Measurements from ENCODE around the gene PCBP3. TPM values are rescaled to one million over a fixed set of nuclear protein-coding genes. Genes with fewer than 3 reads are reported as not detected.

PCBP3 gene
- total RNA-seq, 1 donor from 2014 or later, result 7.6 TPM

GRCh38 chr21:45923146-45923545, 279.6 kb downstream of the PCBP3 start:
- TF ChIP-seq, protein P1, sequence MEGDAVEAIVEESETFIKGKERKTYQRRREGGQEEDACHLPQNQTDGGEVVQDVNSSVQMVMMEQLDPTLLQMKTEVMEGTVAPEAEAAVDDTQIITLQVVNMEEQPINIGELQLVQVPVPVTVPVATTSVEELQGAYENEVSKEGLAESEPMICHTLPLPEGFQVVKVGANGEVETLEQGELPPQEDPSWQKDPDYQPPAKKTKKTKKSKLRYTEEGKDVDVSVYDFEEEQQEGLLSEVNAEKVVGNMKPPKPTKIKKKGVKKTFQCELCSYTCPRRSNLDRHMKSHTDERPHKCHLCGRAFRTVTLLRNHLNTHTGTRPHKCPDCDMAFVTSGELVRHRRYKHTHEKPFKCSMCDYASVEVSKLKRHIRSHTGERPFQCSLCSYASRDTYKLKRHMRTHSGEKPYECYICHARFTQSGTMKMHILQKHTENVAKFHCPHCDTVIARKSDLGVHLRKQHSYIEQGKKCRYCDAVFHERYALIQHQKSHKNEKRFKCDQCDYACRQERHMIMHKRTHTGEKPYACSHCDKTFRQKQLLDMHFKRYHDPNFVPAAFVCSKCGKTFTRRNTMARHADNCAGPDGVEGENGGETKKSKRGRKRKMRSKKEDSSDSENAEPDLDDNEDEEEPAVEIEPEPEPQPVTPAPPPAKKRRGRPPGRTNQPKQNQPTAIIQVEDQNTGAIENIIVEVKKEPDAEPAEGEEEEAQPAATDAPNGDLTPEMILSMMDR (IDR thresholded peaks at IDR 0.05), result peak; percentile 92
- Mint-ChIP-seq H3K9me3 (ENCODE audit: unreplicated experiment) (no peaks in the 10 kb centered on the region), H3K4me1 (ENCODE audit: unreplicated experiment) (peaks cover 14% of the 10 kb centered on the region), H3K27me3 (ENCODE audit: unreplicated experiment) (peaks cover 2% of the 10 kb centered on the region), H3K27ac (ENCODE audit: unreplicated experiment) (no peak overlapping the region), H3K4me3 (ENCODE audit: unreplicated experiment) (no peak overlapping the region), H3K36me3 (ENCODE audit: unreplicated experiment) (no peaks in the 10 kb centered on the region)
- DNase-seq (ENCODE audit: extremely low spot score, unreplicated experiment), result peak; percentile 90

GRCh38 chr21:45926281-45926680, 282.8 kb downstream of the PCBP3 start:
- H3K36me3 Mint-ChIP-seq (ENCODE audit: unreplicated experiment), result no peaks in the 10 kb centered on the region
- H3K27me3 Mint-ChIP-seq (ENCODE audit: unreplicated experiment), result peaks cover 2% of the 10 kb centered on the region
- DNase-seq (ENCODE audit: extremely low spot score, unreplicated experiment), result no peak
- H3K4me1 Mint-ChIP-seq (ENCODE audit: unreplicated experiment), result peaks cover 9% of the 10 kb centered on the region
- TF ChIP-seq, protein P1 (IDR thresholded peaks at IDR 0.05), result peak; percentile 18
- no peaks in the 10 kb centered on the region for H3K9me3 Mint-ChIP-seq (ENCODE audit: unreplicated experiment)
- no peak overlapping the region for H3K27ac Mint-ChIP-seq (ENCODE audit: unreplicated experiment)
- no peak overlapping the region for H3K4me3 Mint-ChIP-seq (ENCODE audit: unreplicated experiment)

DNA sequence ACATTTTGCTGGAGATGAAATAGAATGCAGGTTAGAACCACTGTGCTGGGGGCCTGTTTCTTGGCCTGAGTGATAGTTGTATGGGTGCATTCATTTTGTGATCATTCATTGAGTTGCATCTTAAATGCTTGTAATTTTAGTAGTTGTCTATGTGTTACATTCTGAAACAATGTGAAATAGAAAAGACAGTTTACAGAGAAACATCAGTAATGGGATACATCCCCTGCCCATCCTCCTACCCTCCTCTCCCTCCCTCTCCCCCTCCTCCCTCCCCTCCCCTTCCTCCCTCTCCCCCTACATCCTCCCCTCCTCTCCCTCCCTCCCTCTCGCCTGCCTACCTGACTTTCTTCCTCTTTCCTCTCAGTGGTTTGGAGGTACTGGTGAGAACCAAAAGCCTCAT, 283.5 kb downstream of the PCBP3 start:
- H3K9me3 Mint-ChIP-seq (ENCODE audit: unreplicated experiment), result no peaks in the 10 kb centered on the region
- H3K27me3 Mint-ChIP-seq (ENCODE audit: unreplicated experiment), result peaks cover 2% of the 10 kb centered on the region
- H3K4me3 Mint-ChIP-seq (ENCODE audit: unreplicated experiment), result no peak overlapping the region
- TF ChIP-seq, protein P1 (IDR thresholded peaks at IDR 0.05), result no peak
- H3K4me1 Mint-ChIP-seq (ENCODE audit: unreplicated experiment), result peaks cover 6% of the 10 kb centered on the region
- no peaks in the 10 kb centered on the region for H3K36me3 Mint-ChIP-seq (ENCODE audit: unreplicated experiment)
- no peak for DNase-seq (ENCODE audit: extremely low spot score, unreplicated experiment)
- no peak overlapping the region for H3K27ac Mint-ChIP-seq (ENCODE audit: unreplicated experiment)

GRCh38 chr21:45927851-45928850, 284.6 kb downstream of the PCBP3 start:
- Mint-ChIP-seq H3K9me3 (ENCODE audit: unreplicated experiment) (no peaks in the 10 kb centered on the region), H3K27ac (ENCODE audit: unreplicated experiment) (no peak overlapping the region), H3K4me3 (ENCODE audit: unreplicated experiment) (no peak overlapping the region), H3K4me1 (ENCODE audit: unreplicated experiment) (peaks cover 6% of the 10 kb centered on the region), H3K27me3 (ENCODE audit: unreplicated experiment) (peaks cover under 1% of the 10 kb centered on the region), H3K36me3 (ENCODE audit: unreplicated experiment) (no peaks in the 10 kb centered on the region)
- TF ChIP-seq, protein P1 (IDR thresholded peaks at IDR 0.05), result no peak
- DNase-seq (ENCODE audit: extremely low spot score, unreplicated experiment), result no peak

DNA sequence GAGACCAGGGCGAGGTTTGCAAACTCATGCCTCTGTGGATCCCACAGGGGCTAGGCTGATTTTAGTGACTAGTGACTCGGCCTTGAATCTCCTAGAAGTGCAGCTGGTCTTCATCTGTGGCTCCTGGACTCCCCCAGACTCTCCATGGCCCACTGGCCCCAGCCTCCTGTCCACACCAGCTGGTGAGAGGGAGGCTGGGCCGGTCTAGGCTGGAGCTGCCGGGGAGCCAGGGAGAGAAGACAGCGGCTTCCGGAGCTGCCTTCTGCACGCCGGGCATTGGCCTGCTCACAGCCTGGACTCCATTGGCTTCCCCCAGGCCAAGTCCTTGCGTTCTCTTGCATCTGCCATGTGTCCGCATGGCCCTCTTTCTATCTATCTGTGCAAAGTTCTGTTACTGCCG, 285.9 kb downstream of the PCBP3 start:
- Mint-ChIP-seq H3K36me3 (ENCODE audit: unreplicated experiment) (peaks cover 2% of the 10 kb centered on the region), H3K27ac (ENCODE audit: unreplicated experiment) (no peak overlapping the region), H3K9me3 (ENCODE audit: unreplicated experiment) (no peaks in the 10 kb centered on the region), H3K27me3 (ENCODE audit: unreplicated experiment) (no peaks in the 10 kb centered on the region), H3K4me1 (ENCODE audit: unreplicated experiment) (peaks cover 9% of the 10 kb centered on the region), H3K4me3 (ENCODE audit: unreplicated experiment) (no peak overlapping the region)
- DNase-seq (ENCODE audit: extremely low spot score, unreplicated experiment), result no peak
- TF ChIP-seq, protein P1 (IDR thresholded peaks at IDR 0.05), result no peak
